Lung (tissue), 12 donors: ENCODE data around the gene BCAS3. TPM values are rescaled to one million over a fixed set of nuclear protein-coding genes. Genes with fewer than 3 reads are reported as not detected.

Experiments used
- ATAC-seq: fragments of 200-7000 bp; cut with Tn5 transposase; one replicate; pipeline ENCODE4 v1.9.1; 2020; ENCODE audit warnings: moderate number of reproducible peaks; ENCODE audit not compliant: insufficient read depth, low FRiP score
- DNase-seq, 3 donors: peaks; one replicate each; pipeline ENCODE4 v3.0.0-alpha.2; 2013 to 2017
- H3K27ac ChIP-seq, 2 donors: one replicate each; pipeline ENCODE4 v1.5.1; 2013; ENCODE audit warnings: mild to moderate bottlenecking in 2 of 2, moderate library complexity in 2 of 2, control low read depth in 1 of 2, inconsistent platforms in 1 of 2, low read depth in 1 of 2, low read length in 1 of 2
- H3K27me3 ChIP-seq, 3 donors: one replicate each; pipeline ENCODE4 v1.5.1; 2013; ENCODE audit warnings: low read length in 2 of 3; ENCODE audit not compliant: control insufficient read depth in 3 of 3, insufficient read depth in 3 of 3
- H3K36me3 ChIP-seq, 4 donors: one replicate each; pipeline ENCODE4 v1.5.1; 2013; ENCODE audit warnings: low read length in 4 of 4, mild to moderate bottlenecking in 1 of 4, moderate library complexity in 1 of 4; ENCODE audit not compliant: control insufficient read depth in 4 of 4, insufficient read depth in 4 of 4
- H3K4me1 ChIP-seq, 5 donors: one replicate each; pipeline ENCODE4 v1.5.1; 2013; ENCODE audit warnings: low read length in 5 of 5, mild to moderate bottlenecking in 2 of 5, moderate library complexity in 1 of 5; ENCODE audit not compliant: control insufficient read depth in 5 of 5, insufficient read depth in 5 of 5
- H3K4me3 ChIP-seq: one replicate; pipeline ENCODE4 v1.5.1; 2013; ENCODE audit warnings: mild to moderate bottlenecking, control low read depth, moderate library complexity
- H3K9ac ChIP-seq, 2 donors: one replicate each; pipeline ENCODE4 v1.5.1; 2013; ENCODE audit warnings: low read length in 2 of 2, control low read depth in 1 of 2; ENCODE audit not compliant: insufficient read depth in 1 of 2
- H3K9me3 ChIP-seq, 4 donors: one replicate each; pipeline ENCODE4 v1.5.1; 2013; ENCODE audit warnings: low read length in 3 of 4, mild to moderate bottlenecking in 1 of 4, moderate library complexity in 1 of 4; ENCODE audit not compliant: control insufficient read depth in 4 of 4, insufficient read depth in 3 of 4
- CTCF ChIP-seq: IDR thresholded peaks from 2 replicates; pipeline ENCODE4 v1.5.1; 2012; ENCODE audit warnings: mild to moderate bottlenecking; ENCODE audit errors: control extremely low read depth, extremely low read depth
- WGBS, 2 donors: extraction: QIAGEN DNeasy Blood & Tissue Kit; methylation state at CpG; one replicate each; pipeline ENCODE4 v1.1.7; 2013; 5-methylcytosine and 5-hydroxymethylcytosine counted together
- polyA plus RNA-seq, 2 donors: library from polyadenylated mRNA; stranded (reverse); fragments of 200-250 nt; gene quantifications; one replicate each; pipeline ENCODE4 v1.2.1, GENCODE V29; 2013
- total RNA-seq, 2 donors: library from RNA; depleted of rRNA in 1 of 2; stranded (reverse); fragments of >200 nt in 1 of 2; gene quantifications; one replicate each; pipeline ENCODE4 v1.2.1, GENCODE V29; 2014 to 2021
- donor health status: control.
- donor health status: control.
- donor health status: Bipolar disorder and iron deficiency.
- donor health status: healthy.
- donor health status: DM: yes; HTN: yes; CAD: no.

BCAS3 gene
- total and polyA plus RNA-seq, 4 donors, result 4.0 to 101 (median 20.3) TPM

- WGBS, 2 donors, result 42 to 60% methylated on average over 7 of the region's 7 CpGs
- H3K36me3 ChIP-seq, result no peaks in the 10 kb centered on the region
- DNase-seq (peak; percentile 78 to 93 (median 88)), ATAC-seq (no peak)
- H3K27ac ChIP-seq, result no peak overlapping the region
- TF ChIP-seq CTCF, result no peak
- H3K27me3 ChIP-seq, result no peaks in the 10 kb centered on the region
- H3K9me3 ChIP-seq, result no peaks in the 10 kb centered on the region
- no peak overlapping the region for H3K4me3 ChIP-seq
- H3K9ac ChIP-seq, result peak overlapping the region in 1 of 2 donors; percentile 97
- H3K4me1 ChIP-seq, result peaks cover 0 to 78% (median 32%) of the 10 kb centered on the region in 5 donors
Measured at GRCh38 chr17:61157246-61157886, 479.7 kb downstream of the BCAS3 start.

- Histone ChIP-seq H3K27ac (no peak overlapping the region), H3K36me3 (no peaks in the 10 kb centered on the region), H3K4me3 (no peak overlapping the region), H3K9ac (peak overlapping the region in 1 of 2 donors; percentile 97), H3K27me3 (no peaks in the 10 kb centered on the region), H3K4me1 (peaks cover 0 to 82% (median 32%) of the 10 kb centered on the region in 5 donors), H3K9me3 (no peaks in the 10 kb centered on the region)
- 78 to 80% methylated on average over 3 of the region's 3 CpGs for WGBS, 2 donors
- TF ChIP-seq CTCF, result no peak
- no peak for ATAC-seq
- DNase-seq, result peak in 2 of 3 donors; percentile 55 to 71
Measured at GRCh38 chr17:61158376-61158775, 480.7 kb downstream of the BCAS3 start.

- H3K4me3 ChIP-seq, result no peak overlapping the region
- no peaks in the 10 kb centered on the region for H3K9me3 ChIP-seq
- H3K9ac ChIP-seq, result peak overlapping the region; percentile 37 to 97
- H3K4me1 ChIP-seq, result peaks cover 0 to 76% (median 32%) of the 10 kb centered on the region in 5 donors
- no peak overlapping the region for H3K27ac ChIP-seq
- no peaks in the 10 kb centered on the region for H3K36me3 ChIP-seq
- H3K27me3 ChIP-seq, result no peaks in the 10 kb centered on the region
- peak in 2 of 3 donors; percentile 58 to 70 for DNase-seq
- 80 to 84% methylated on average over 1 of the region's 1 CpG for WGBS, 2 donors
- no peak for TF ChIP-seq CTCF
- no peak for ATAC-seq
Measured at GRCh38 chr17:61159221-61159814, 481.7 kb downstream of the BCAS3 start.
